GM18867 (cell line): ENCODE results near the gene TIAM2.

Source experiments
- ATAC-seq: cut with Tn5 transposase; IDR thresholded peaks from one replicate; pipeline ENCODE4 v1.9.1; 2021; ENCODE audit warnings: mild to moderate bottlenecking, moderate library complexity; ENCODE audit not compliant: unreplicated experiment

The TIAM2 gene

DNA sequence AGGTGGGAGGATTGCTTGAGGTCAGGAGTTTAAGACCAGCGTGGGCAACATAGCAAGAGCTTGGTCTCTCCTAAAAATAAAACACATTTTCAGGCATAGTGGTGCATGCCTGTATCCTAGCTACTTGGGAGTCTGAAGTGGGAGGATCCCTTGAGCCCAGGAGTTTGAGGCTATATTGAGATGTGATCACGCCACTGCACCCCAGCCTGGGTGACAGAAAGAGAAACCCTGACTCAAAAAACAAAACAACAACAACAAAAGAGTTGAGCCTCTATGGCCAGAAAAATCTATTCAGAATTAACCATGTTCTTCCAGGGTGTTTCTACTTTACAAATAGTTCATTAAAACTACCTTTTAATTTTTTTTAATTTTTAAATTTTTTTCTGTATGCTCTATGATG lies 60.6 kb downstream of the TIAM2 start:
- ATAC-seq, result no peak

DNA sequence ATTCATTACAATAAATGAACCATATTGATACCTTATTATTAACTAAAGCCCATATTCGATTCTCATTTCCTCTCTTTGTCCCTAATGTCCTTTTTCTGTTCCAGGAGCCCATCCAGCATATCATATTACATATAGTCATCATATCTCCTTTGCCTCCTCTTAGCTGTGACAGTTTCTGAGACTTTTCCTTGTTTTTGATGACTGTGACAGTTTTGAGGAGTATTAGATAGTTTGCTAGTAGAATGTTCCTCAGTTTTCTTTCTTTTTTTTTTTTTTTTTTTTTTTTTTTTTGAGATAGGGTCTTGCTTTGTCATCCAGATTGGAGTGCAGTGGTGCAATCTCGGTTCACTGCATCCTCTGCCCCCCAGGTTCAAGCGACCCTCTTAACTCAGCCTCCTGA lies 61.6 kb downstream of the TIAM2 start:
- no peak for ATAC-seq

DNA sequence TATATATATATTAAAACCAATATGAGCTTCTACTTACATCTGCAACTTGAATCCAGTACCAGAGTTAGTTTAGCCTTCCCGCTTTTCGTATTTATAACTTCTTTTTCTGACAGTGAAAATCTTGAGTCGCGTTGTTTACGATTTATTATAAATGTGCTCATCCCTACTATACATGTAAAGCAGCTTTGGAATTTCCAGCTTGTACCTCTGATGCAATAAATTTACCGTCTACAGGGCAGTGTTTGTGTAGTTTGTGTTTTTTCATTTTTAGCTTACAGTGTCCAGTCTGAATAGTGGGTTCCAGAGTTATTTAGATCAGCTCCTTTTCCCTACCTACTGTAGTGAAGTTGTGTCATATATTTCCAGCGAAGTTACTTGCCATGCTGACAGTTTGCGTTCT lies 66.3 kb downstream of the TIAM2 start:
- no peak for ATAC-seq

GRCh38 chr6:155062866-155063341 lies 67.8 kb downstream of the TIAM2 start:
- no peak for ATAC-seq

DNA sequence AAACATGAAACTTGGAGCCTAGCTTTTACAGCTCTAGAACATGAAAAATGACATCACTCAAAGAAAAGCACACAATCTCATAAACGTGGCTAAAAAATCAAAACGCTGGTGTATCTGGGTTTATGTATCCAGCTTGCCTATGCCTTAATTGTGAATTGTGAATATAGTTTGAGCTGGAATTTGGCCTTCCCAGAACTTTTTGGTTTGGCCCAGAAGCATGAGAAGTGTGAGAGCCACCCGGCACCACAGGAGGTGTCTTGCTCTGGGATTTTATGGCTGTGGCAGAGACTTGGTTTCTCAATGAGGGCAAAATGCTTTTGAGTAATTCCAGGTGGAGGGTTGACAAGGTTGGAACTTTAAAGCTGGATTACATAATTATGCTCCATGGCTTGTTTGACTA lies 69.2 kb downstream of the TIAM2 start:
- ATAC-seq, result no peak

GRCh38 chr6:155066361-155066760 lies 71.2 kb downstream of the TIAM2 start:
- no peak for ATAC-seq

DNA sequence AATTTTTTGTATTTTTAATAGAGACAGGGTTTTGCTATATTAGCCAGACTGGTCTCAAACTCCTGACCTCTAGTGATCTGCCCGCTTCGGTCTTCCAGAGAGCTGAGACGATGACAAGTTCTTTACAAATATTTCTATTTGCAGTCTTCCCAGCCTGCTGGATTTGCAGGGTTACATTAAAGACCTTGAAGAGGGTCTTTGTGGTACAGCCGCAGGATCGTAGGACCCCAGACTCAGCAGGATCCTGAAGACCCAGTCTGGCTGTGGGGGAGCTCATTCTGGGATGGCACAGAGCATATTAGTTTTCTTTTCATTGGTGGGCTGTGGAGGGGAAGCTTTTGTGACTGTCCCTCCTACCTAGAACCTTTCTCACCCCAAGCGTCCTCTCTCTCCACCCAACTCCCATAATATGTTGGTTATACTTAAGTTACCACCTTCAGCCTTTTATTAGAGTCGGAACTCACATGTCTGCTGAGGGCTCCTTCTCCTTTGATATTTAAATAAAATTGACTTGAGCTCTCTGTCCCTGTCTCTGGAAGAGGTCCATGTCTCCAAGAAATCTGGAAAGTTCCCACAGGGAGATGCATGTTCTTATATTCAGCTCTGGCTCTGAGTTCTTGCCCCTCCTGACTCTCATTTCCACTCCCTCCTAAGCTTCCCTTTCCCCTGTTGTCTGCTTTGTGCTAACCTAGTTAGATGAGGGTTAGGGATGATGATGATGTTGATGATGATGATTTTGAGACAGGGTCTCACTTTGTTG lies 72.0 kb downstream of the TIAM2 start:
- no peak for ATAC-seq

- no peak for ATAC-seq
Measured at GRCh38 chr6:155067956-155068615, 73.0 kb downstream of the TIAM2 start.

GRCh38 chr6:155069543-155069942 lies 74.4 kb downstream of the TIAM2 start:
- ATAC-seq, result no peak

DNA sequence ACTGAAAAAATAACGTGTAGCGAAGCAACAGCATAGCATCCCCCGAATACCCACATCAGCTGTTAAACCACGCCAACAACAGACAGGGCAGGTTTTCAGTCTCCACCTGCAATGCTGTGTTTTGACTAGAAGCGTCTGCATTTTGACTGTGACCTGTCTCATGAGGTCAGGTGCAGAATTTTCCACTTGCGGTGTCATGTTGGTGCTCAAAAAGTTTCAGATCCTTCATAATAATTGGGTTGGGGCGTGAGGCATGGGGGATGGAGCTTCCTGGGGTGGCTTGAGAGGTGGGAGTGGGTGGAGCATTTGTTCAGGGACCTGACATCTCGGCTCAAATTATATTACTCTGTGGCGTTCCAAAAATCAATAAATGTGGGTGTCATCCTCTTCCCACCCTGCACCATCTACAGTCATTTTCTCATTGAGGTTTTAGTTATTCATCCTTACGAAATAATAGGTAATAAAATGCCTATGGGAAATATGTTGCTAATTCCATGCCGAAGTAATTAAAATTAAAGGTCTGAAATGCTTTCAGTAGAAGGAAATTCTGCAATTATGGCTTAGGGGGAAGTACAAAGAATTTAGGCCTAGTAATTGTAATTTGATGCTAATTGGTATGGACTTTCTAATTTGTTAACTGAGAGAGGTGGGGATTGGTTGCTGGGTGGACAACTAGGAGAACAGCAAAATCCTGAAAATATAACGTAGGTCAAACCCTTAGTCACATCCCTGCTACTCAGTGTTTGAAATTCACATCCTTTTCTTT lies 81.0 kb downstream of the TIAM2 start:
- no peak for ATAC-seq

DNA sequence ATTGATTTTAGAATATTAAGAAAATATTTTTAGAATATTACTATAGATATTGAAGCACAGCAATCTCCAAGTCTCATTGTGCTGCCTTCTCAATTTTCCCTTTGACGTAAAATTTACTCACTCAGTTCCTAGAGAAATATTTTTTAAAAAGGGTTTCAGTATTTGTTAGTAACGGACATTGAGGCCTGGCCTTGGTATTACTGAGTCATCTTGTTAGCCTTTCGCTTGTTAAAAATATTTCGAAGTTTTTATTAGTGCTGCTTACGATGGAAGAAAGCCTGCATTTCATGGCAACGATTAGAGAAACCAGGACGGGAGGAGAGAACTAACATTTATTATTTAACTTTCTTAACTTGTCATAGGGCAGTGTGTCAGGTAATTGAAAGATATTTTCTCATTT lies 82.2 kb downstream of the TIAM2 start:
- no peak for ATAC-seq

- ATAC-seq, result no peak
Measured at GRCh38 chr6:155077784-155078183, 82.7 kb downstream of the TIAM2 start.

GRCh38 chr6:155078331-155078745 lies 83.2 kb downstream of the TIAM2 start:
- ATAC-seq, result no peak

- ATAC-seq, result peak; percentile 44
Measured at GRCh38 chr6:155079985-155080452, 84.9 kb downstream of the TIAM2 start.

DNA sequence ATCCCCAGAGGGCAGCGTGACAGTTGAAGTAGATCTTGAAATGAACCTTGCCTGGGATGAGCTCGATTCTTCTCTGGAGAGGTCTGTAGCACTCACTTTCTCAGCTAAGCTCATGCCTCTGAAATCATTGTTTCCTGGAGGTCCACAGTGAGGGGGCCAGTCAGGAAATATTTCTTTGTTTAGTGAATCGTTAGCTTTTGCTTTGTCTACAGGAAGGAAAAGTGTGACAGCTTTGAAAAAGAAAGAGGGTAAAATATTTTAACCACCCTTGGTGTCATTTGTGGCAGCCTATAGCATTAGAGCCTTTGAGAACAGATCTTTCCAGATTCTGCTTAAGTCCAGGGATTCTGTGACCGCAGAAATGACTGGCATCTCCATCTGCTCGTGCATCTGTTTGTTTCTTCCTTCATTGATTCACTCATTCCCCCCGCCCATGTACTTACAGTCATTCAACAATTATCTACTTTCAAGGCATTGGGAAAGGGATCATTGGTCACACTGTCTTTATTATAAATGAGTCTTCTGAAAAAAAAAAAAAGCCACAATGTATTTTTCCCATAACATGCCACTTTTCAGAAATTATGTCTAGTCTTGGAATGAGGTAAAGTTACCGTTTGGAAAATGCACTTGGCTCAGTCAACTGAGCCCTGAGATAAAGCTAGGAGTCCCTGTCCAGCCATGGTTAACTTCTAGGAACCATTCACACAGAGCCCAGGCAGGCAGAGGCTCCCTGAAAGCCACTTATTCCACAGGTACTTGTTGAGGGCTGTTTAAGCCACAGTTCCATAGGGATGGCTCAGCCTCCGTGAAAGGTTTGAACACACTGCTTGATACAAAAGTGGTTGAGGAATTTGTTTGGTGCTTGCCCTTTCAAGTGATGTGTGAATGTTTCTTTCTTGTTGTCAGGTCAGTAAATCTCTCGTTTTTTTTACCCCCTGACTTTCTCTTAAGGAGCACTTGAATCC lies 86.0 kb downstream of the TIAM2 start:
- no peak for ATAC-seq

- no peak for ATAC-seq
Measured at GRCh38 chr6:155084431-155085123, 89.5 kb downstream of the TIAM2 start.

- ATAC-seq, result no peak
Measured at GRCh38 chr6:155085582-155086257, 90.6 kb downstream of the TIAM2 start.

GRCh38 chr6:155088856-155089255 lies 93.7 kb downstream of the TIAM2 start:
- ATAC-seq, result no peak

GRCh38 chr6:155089746-155090145 lies 94.6 kb downstream of the TIAM2 start:
- no peak for ATAC-seq
